Measurements from ENCODE around the gene SPN. TPM values are rescaled to one million over a fixed set of nuclear protein-coding genes. Genes with fewer than 3 reads are reported as not detected.
"Not testable (repeated sequence)": the region's sequence is repeated elsewhere in the genome, so short reads cannot be mapped to it uniquely, and the experiment has no call there.

The SPN gene
- total RNA-seq, 2 donors from 2014 or later: 1.3 to 2.0 TPM

GRCh38 chr16:29694384-29695195, 31.5 kb downstream of the SPN start:
- 90 to 94% methylated on average over 15 to 37 of the region's 41 CpGs for WGBS, 2 donors
- ATAC-seq: peak; percentile 12
- TF ChIP-seq POLR2A (IDR thresholded peaks at IDR 0.05) (no peak), CTCF (IDR thresholded peaks at IDR 0.05) (no peak)
- H3K27me3 ChIP-seq: no peaks in the 10 kb centered on the region
- intact Hi-C loops (cut with DNase I): loop anchor here (10.0 kb wide), 1 partner anchor 330 kb away; the partner anchor contains the start of gene C16orf92
- H3K4me1 ChIP-seq: no peaks in the 10 kb centered on the region
- H3K4me3 ChIP-seq: no peak overlapping the region
- H3K36me3 ChIP-seq (replicated peaks in 1 of 2; ENCODE audit: insufficient read depth in 1 of 2, low read depth in 2 of 2): no peaks in the 10 kb centered on the region
- no peak overlapping the region for H3K27ac ChIP-seq
- no peak for DNase-seq
- no peaks in the 10 kb centered on the region for H3K9me3 ChIP-seq

- H3K36me3 ChIP-seq (replicated peaks in 1 of 2; ENCODE audit: insufficient read depth in 1 of 2, low read depth in 2 of 2); DNase-seq; H3K4me3 ChIP-seq; H3K27me3 ChIP-seq; H3K4me1 ChIP-seq; H3K27ac ChIP-seq; H3K9me3 ChIP-seq; ATAC-seq: not testable (repeated sequence)
- WGBS, 2 donors: 91 to 97% methylated on average over 3 of the region's 3 CpGs
- intact Hi-C loops (cut with DNase I): loop anchor here (10.0 kb wide), 1 partner anchor 329 kb away; the partner anchor contains the start of gene C16orf92
These were observed 32.6 kb downstream of the SPN start for GRCh38 chr16:29695675-29696074.

- Histone ChIP-seq H3K9me3 (no peaks in the 10 kb centered on the region), H3K27me3 (no peaks in the 10 kb centered on the region), H3K36me3 (replicated peaks in 1 of 2; ENCODE audit: insufficient read depth in 1 of 2, low read depth in 2 of 2) (no peaks in the 10 kb centered on the region), H3K27ac (no peak overlapping the region), H3K4me1 (no peaks in the 10 kb centered on the region), H3K4me3 (no peak overlapping the region)
- no peak for TF ChIP-seq CTCF (IDR thresholded peaks at IDR 0.05)
- no peak for TF ChIP-seq POLR2A (IDR thresholded peaks at IDR 0.05)
- DNase-seq (no peak), ATAC-seq (no peak)
- 91 to 97% methylated on average over 12 to 18 of the region's 21 CpGs for WGBS, 2 donors
- intact Hi-C loops (cut with DNase I): loop anchor here (10.0 kb wide), 1 partner anchor 328 kb away; the partner anchor contains the start of gene C16orf92
These were observed 33.9 kb downstream of the SPN start for GRCh38 chr16:29696881-29697331.

GRCh38 chr16:29697391-29697790, 34.3 kb downstream of the SPN start:
- no peak for DNase-seq
- H3K27ac ChIP-seq: no peak overlapping the region
- intact Hi-C loops (cut with DNase I): loop anchor here (10.0 kb wide), 1 partner anchor 327 kb away; the partner anchor contains the start of gene C16orf92
- 95 to 100% methylated on average over 4 to 7 of the region's 7 CpGs for WGBS, 2 donors
- H3K4me1 ChIP-seq: no peaks in the 10 kb centered on the region
- H3K27me3 ChIP-seq: no peaks in the 10 kb centered on the region
- no peaks in the 10 kb centered on the region for H3K9me3 ChIP-seq
- H3K36me3 ChIP-seq (replicated peaks in 1 of 2; ENCODE audit: insufficient read depth in 1 of 2, low read depth in 2 of 2): no peaks in the 10 kb centered on the region
- ATAC-seq: no peak
- TF ChIP-seq CTCF (IDR thresholded peaks at IDR 0.05): no peak
- no peak for TF ChIP-seq POLR2A (IDR thresholded peaks at IDR 0.05)
- no peak overlapping the region for H3K4me3 ChIP-seq

- Histone ChIP-seq H3K4me3 (no peak overlapping the region), H3K4me1 (no peaks in the 10 kb centered on the region), H3K36me3 (replicated peaks in 1 of 2; ENCODE audit: insufficient read depth in 1 of 2, low read depth in 2 of 2) (no peaks in the 10 kb centered on the region), H3K9me3 (no peaks in the 10 kb centered on the region), H3K27me3 (no peaks in the 10 kb centered on the region), H3K27ac (no peak overlapping the region)
- WGBS, 2 donors: 76 to 90% methylated on average over 2 of the region's 2 CpGs
- TF ChIP-seq POLR2A (IDR thresholded peaks at IDR 0.05): no peak
- no peak for TF ChIP-seq CTCF (IDR thresholded peaks at IDR 0.05)
- DNase-seq (no peak), ATAC-seq (no peak)
- intact Hi-C loops (cut with DNase I): loop anchor here (10.0 kb wide), 1 partner anchor 327 kb away; the partner anchor contains the start of gene C16orf92
These were observed 35.0 kb downstream of the SPN start for GRCh38 chr16:29698042-29698441.

All from body of pancreas (tissue), 4 donors.